HepG2 (cell line): ENCODE results near the gene CCN6. TPM values are rescaled to one million over a fixed set of nuclear protein-coding genes. Genes with fewer than 3 reads are reported as not detected.

Source experiments
- ATAC-seq: fragments of 200-7000 bp; cut with Tn5 transposase; 3 replicates; pipeline ENCODE4 v1.9.1; 2020; ENCODE audit warnings: mild to moderate bottlenecking, moderate library complexity
- BruUV-seq: library from RNA; stranded (reverse); fragments of 400-500 nt; replicated peaks from 2 replicates; lab custom pipeline; 2021; lab: Mats Ljungman, UMichigan
- CTCF ChIA-PET: fragments of 300-600 bp; formaldehyde crosslinking; extraction: SDS; loops from one replicate; lab custom pipeline; 2021; ENCODE audit warnings: low total read pairs, inconsistent platforms, low intra/inter-chr PET ratio; lab: Yijun Ruan, JAX
- POLR2A ChIA-PET: fragments of 350-600 bp; sonication (Branson Sonifier 250); formaldehyde crosslinking; loops from one replicate; lab custom pipeline; 2020; ENCODE audit warnings: antibody characterized with exemption, inconsistent platforms; lab: Yijun Ruan, JAX
- DNase-seq: peaks from one replicate; pipeline ENCODE4 v3.0.0-alpha.2; 2015; ENCODE audit warnings: low spot score
- FAIRE-seq: peaks from 3 replicates; lab custom pipeline; 2011; peaks lifted over from hg19 to GRCh38; lab: Jason Lieb, UNC
- H2AFZ ChIP-seq: one replicate; pipeline ENCODE4 v1.6.1; 2011; ENCODE audit warnings: low read length, inconsistent platforms
- H3K27ac ChIP-seq: fragments of 300-600 bp; 3 replicates; pipeline ENCODE4 v1.8.0; 2011; ENCODE audit warnings: mixed run types, mild to moderate bottlenecking, mixed read lengths, low read length, inconsistent platforms; ENCODE audit not compliant: insufficient read depth; ENCODE audit errors: extremely low read length
- H3K27me3 ChIP-seq, 2 experiments: fragments of 200-600 bp in 1 of 2; 2 replicates in 1 of 2; 3 replicates in 1 of 2; pipeline versions ENCODE4 v1.6.0 to v1.8.0; 2011; ENCODE audit warnings: low read length in 2 of 2, mild to moderate bottlenecking in 2 of 2, moderate library complexity in 2 of 2, inconsistent platforms in 1 of 2; ENCODE audit not compliant: insufficient read depth in 2 of 2, control insufficient read depth in 1 of 2
- H3K36me3 ChIP-seq, 2 experiments: fragments of 200-600 bp in 1 of 2; replicated peaks in 1 of 2; 2 replicates in 1 of 2; 3 replicates in 1 of 2; pipeline versions ENCODE4 v1.5.1 to v1.8.0; 2011; ENCODE audit warnings: low read length in 2 of 2, inconsistent platforms in 1 of 2; ENCODE audit not compliant: insufficient read depth in 2 of 2, control insufficient read depth in 1 of 2
- H3K4me1 ChIP-seq: 2 replicates; pipeline ENCODE4 v1.5.1; 2012; ENCODE audit warnings: low read length, inconsistent platforms; ENCODE audit not compliant: insufficient read depth
- H3K4me2 ChIP-seq: 2 replicates; pipeline ENCODE4 v1.6.0; 2011; ENCODE audit warnings: low read depth, low read length, inconsistent platforms
- H3K4me3 ChIP-seq, 3 experiments: fragments of 200-600 bp in 1 of 3; sonication (generic), shearing (Covaris generic) in 1 of 3; replicated peaks in 1 of 3; 2 replicates each; pipeline ENCODE4 v1.5.1; 2011 to 2016; ENCODE audit warnings: low read length in 3 of 3, inconsistent platforms in 2 of 3, low read depth in 2 of 3, mild to moderate bottlenecking in 2 of 3, control low read depth in 1 of 3, mixed read lengths in 1 of 3; ENCODE audit not compliant: insufficient read depth in 1 of 3
- H3K79me2 ChIP-seq: one replicate; pipeline ENCODE4 v1.6.1; 2011; ENCODE audit warnings: low read length, inconsistent platforms; ENCODE audit not compliant: insufficient read depth
- H3K9ac ChIP-seq: 2 replicates; pipeline ENCODE4 v1.6.0; 2011; ENCODE audit warnings: mild to moderate bottlenecking, low read depth, low read length, inconsistent platforms; ENCODE audit not compliant: insufficient read depth
- H3K9me3 ChIP-seq: 2 replicates; pipeline ENCODE4 v1.5.1; 2012; ENCODE audit warnings: mild to moderate bottlenecking, low read length
- H4K20me1 ChIP-seq: 2 replicates; pipeline ENCODE4 v1.6.0; 2011; ENCODE audit warnings: inconsistent platforms, mild to moderate bottlenecking, low read length, moderate library complexity; ENCODE audit not compliant: insufficient read depth
- FOXP1 ChIP-seq, 2 experiments: fragments of 450-650 bp in 1 of 2; IDR thresholded peaks; 2 replicates each; pipeline ENCODE4 v1.6.1; 2017 to 2018; ENCODE audit warnings: antibody characterized with exemption in 1 of 2
- KDM1A ChIP-seq: IDR thresholded peaks from 2 replicates; pipeline ENCODE4 v1.6.1; 2016; ENCODE audit warnings: missing compliant biosample characterization
- MTF1 ChIP-seq: sonication (generic); formaldehyde crosslinking; IDR thresholded peaks from 2 replicates; pipeline ENCODE4 v1.5.0; 2020; ENCODE audit warnings: missing genetic modification reagents
- ZHX1 ChIP-seq: sonication (generic); formaldehyde crosslinking; IDR thresholded peaks from 2 replicates; pipeline ENCODE4 v1.8.1; 2022; ENCODE audit warnings: low read depth, mild to moderate bottlenecking, missing genetic modification reagents
- ZKSCAN8 ChIP-seq: IDR thresholded peaks from 2 replicates; pipeline ENCODE4 v1.6.1; 2016; ENCODE audit warnings: borderline replicate concordance, missing genetic modification reagents, missing compliant biosample characterization
- ZNF318 ChIP-seq: sonication (generic); formaldehyde crosslinking; IDR thresholded peaks from 2 replicates; pipeline ENCODE4 v1.4.0; 2020; ENCODE audit warnings: mild to moderate bottlenecking, missing genetic modification reagents
- ZNF44 ChIP-seq: sonication (generic); formaldehyde crosslinking; IDR thresholded peaks from 2 replicates; pipeline ENCODE4 v1.5.1; 2020; ENCODE audit warnings: mild to moderate bottlenecking, missing genetic modification reagents
- WGBS: methylation state at CpG from one replicate; pipeline ENCODE4 v1.1.6; 2017; ENCODE audit warnings: low lambda C conversion rate; 5-methylcytosine and 5-hydroxymethylcytosine counted together
- in situ Hi-C: cut with HindIII; loops from 2 replicates; pipeline ENCODE4 v1.10.0; 2017; ENCODE audit warnings: low pct_unique_long_range_greater_than_20kb; ENCODE audit not compliant: extremely low pct_ligation_motif_present
- intact Hi-C: fragments of 100-400 bp; cut with micrococcal nuclease; formaldehyde crosslinking; loops from one replicate; pipeline ENCODE4 v1.10.0; 2022; ENCODE audit not compliant: unreplicated experiment
- polyA plus RNA-seq, 8 experiments: library from polyadenylated mRNA; depleted of rRNA in 3 of 8; stranded (reverse) in 7 of 8; unstranded in 1 of 8; fragments of >200 nt; fragmentation: Illumina TruSeq in 4 of 8; extraction: Trizol in 4 of 8; gene quantifications; 2 replicates each; pipeline versions ENCODE4 v1.2.1 to v1.2.3, GENCODE V29; 2011 to 2016; ENCODE audit warnings: low read depth in 4 of 8, missing spikeins in 1 of 8, mixed read lengths in 1 of 8; ENCODE audit not compliant: insufficient read depth in 1 of 8
- total RNA-seq, 5 experiments: library from RNA; depleted of rRNA; stranded (reverse); fragments of >200 nt; fragmentation: Illumina TruSeq; extraction: Trizol; gene quantifications; 2 replicates each; pipeline ENCODE4 v1.2.3, GENCODE V29; 2016; ENCODE audit warnings: low read depth in 1 of 5

Gene CCN6
- total and polyA plus RNA-seq, 2 of the 13 experiments (the other 11 are each of a cell fraction or from before 2014, with no cell fraction given) = not detected

GRCh38 chr6:112106562-112106961 is 52.7 kb downstream of the CCN6 start (continued):
- TF ChIP-seq ZHX1 (CRISPR knock-in tag) (no peak), FOXP1 (IDR thresholded peaks at IDR 0.05) (no peak), FOXP1 (CRISPR knock-in tag; IDR thresholded peaks at IDR 0.05) (no peak)
- TF ChIP-seq, all 625 proteins: peak for 0

- ChIA-PET CTCF (no interaction called here), POLR2A (no interaction called here)
- Histone ChIP-seq H3K36me3 (no peaks in the 10 kb centered on the region), H3K27me3 (no peaks in the 10 kb centered on the region; a peak in 1 of 5 replicates), H3K9me3 (no peaks in the 10 kb centered on the region), H3K9ac (no peak overlapping the region), H2AFZ (no peak overlapping the region), H3K4me1 (no peaks in the 10 kb centered on the region), H3K4me2 (no peak overlapping the region), H4K20me1 (no peaks in the 10 kb centered on the region), H3K27ac (no peak overlapping the region), H3K79me2 (no peaks in the 10 kb centered on the region), H3K4me3 (no peak overlapping the region)
- no peak for ATAC-seq
- in situ Hi-C loops = no loop called here
- DNase-seq = no peak
- intact Hi-C loops = no loop called here
- no TSS peak for BruUV-seq
- TF ChIP-seq ZNF318 (CRISPR knock-in tag) (no peak), ZNF44 (no peak), ZKSCAN8 (no peak), KDM1A (no peak), MTF1 (CRISPR knock-in tag) (no peak)
- 58% methylated on average over 9 of the region's 9 CpGs for WGBS
- no peak for FAIRE-seq
Observed at GRCh38 chr6:112109262-112109661, 55.4 kb downstream of the CCN6 start.
